Measurements from ENCODE around the gene LGALS4. TPM values are rescaled to one million over a fixed set of nuclear protein-coding genes. Genes with fewer than 3 reads are reported as not detected.
"Not testable (repeated sequence)": the region's sequence is repeated elsewhere in the genome, so short reads cannot be mapped to it uniquely, and the experiment has no call there.

LGALS4 gene
- total RNA-seq, 1 donor from 2014 or later, result not detected

- TF ChIP-seq CTCF (IDR thresholded peaks at IDR 0.05; ENCODE audit: insufficient read depth, low read length, poor library complexity, severe bottlenecking), result no peak
- Histone ChIP-seq H3K4me3 (ENCODE audit: low read depth, low read length) (no peak overlapping the region), H3K36me3 (ENCODE audit: control insufficient read depth, insufficient read depth, low read length) (no peaks in the 10 kb centered on the region), H3K27me3 (ENCODE audit: control insufficient read depth, insufficient read depth, low read length) (no peaks in the 10 kb centered on the region)
- no peak for DNase-seq (ENCODE audit: low read depth)
Measured at GRCh38 chr19:38793671-38794070, 19.1 kb downstream of the LGALS4 start.

DNA sequence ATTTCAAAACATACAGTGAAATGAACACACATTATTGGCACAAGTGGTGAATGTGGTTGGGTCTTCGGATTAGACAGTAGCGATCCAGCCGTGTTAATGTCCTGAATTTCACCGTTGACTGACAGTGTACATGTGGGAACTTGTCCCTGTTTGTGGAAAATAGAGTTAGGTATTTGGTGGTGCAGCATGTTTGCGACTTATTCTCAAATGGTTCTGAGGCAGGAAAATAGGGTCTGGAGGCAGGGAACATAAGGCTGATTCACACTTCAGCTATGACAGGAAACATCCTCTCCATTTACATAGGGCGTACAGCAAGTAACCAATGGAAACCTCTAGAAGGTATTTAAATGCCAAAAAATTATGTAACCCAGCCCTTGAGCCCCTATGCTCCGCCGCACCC lies 19.6 kb downstream of the LGALS4 start:
- H3K27me3 ChIP-seq (ENCODE audit: control insufficient read depth, insufficient read depth, low read length), result no peaks in the 10 kb centered on the region
- no peaks in the 10 kb centered on the region for H3K36me3 ChIP-seq (ENCODE audit: control insufficient read depth, insufficient read depth, low read length)
- DNase-seq (ENCODE audit: low read depth), result peak; percentile 23
- no peak for TF ChIP-seq CTCF (IDR thresholded peaks at IDR 0.05; ENCODE audit: insufficient read depth, low read length, poor library complexity, severe bottlenecking)
- H3K4me3 ChIP-seq (ENCODE audit: low read depth, low read length), result no peak overlapping the region

- no peak overlapping the region for H3K4me3 ChIP-seq (ENCODE audit: low read depth, low read length)
- no peaks in the 10 kb centered on the region for H3K27me3 ChIP-seq (ENCODE audit: control insufficient read depth, insufficient read depth, low read length)
- peak; percentile 52 for TF ChIP-seq CTCF (IDR thresholded peaks at IDR 0.05; ENCODE audit: insufficient read depth, low read length, poor library complexity, severe bottlenecking)
- H3K36me3 ChIP-seq (ENCODE audit: control insufficient read depth, insufficient read depth, low read length), result no peaks in the 10 kb centered on the region
- no peak for DNase-seq (ENCODE audit: low read depth)
Measured at GRCh38 chr19:38792250-38793111, 20.3 kb downstream of the LGALS4 start.

DNA sequence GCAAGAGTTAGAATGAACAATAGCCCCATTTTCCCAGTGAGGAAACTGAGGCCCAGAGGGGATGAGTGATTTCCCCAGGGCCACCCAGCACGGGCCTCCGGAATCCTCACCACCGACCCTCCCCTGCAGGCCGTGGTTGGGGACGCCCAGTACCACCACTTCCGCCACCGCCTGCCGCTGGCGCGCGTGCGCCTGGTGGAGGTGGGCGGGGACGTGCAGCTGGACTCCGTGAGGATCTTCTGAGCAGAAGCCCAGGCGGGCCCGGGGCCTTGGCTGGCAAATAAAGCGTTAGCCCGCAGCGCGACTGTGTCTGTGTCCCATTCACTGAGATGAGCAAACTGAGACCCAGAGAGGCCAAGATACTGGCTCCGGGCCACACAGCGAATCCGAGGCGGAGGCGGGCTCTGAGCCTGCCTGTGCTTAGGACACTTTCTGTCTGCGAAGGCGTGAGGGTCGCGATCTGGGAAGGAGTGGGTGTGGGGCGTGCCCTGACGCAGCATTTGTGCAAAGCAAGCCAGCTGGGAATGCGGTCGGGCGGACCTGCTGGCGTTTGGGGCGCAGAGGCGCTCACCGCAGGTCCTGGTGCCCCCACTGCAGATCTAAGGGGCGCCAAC lies 21.2 kb downstream of the LGALS4 start:
- not testable (repeated sequence) for H3K36me3 ChIP-seq (ENCODE audit: control insufficient read depth, insufficient read depth, low read length); DNase-seq (ENCODE audit: low read depth); H3K27me3 ChIP-seq (ENCODE audit: control insufficient read depth, insufficient read depth, low read length); H3K4me3 ChIP-seq (ENCODE audit: low read depth, low read length)

DNA sequence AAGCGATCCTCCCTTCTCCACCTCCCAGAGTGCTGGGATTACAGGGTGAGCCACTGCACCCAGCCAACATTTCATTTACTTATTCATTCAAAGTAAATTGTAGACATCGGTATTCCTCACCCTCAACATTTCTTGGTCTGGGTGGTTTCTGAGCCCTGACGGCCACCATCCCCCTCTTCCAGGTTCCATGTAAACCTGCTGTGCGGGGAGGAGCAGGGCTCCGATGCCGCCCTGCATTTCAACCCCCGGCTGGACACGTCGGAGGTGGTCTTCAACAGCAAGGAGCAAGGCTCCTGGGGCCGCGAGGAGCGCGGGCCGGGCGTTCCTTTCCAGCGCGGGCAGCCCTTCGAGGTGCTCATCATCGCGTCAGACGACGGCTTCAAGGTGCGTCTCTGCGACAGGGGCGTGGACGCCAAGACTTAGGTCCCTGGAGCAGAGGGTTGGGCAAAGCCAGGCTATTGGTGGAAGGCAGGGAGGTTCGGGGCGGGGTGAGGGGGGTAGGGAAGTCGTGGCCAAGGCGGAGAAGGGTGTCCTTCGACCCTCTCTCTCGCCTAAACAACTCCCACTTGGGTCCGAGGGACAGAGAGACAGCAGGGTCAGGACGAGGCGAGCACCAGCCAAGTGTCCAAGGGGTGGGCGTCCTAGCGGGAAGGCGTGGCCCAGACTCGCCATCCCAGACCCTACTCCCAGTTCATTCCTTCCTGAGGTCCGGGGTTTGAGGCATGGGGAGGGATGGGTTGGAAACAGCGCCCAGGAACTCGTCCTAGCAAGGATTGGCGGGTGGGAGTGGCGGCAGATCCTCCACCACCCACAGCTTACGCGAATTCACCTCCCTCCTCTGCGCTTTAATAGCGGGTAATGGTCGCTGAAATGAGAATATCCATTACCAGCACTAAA lies 22.0 kb downstream of the LGALS4 start:
- H3K4me3 ChIP-seq (ENCODE audit: low read depth, low read length); H3K36me3 ChIP-seq (ENCODE audit: control insufficient read depth, insufficient read depth, low read length); H3K27me3 ChIP-seq (ENCODE audit: control insufficient read depth, insufficient read depth, low read length); DNase-seq (ENCODE audit: low read depth): not testable (repeated sequence)

- H3K27me3 ChIP-seq (ENCODE audit: control insufficient read depth, insufficient read depth, low read length), result no peaks in the 10 kb centered on the region
- no peak within 1 kb of the TSS for H3K4me3 ChIP-seq (ENCODE audit: low read depth, low read length)
- TF ChIP-seq CTCF (IDR thresholded peaks at IDR 0.05; ENCODE audit: insufficient read depth, low read length, poor library complexity, severe bottlenecking), result no peak
- DNase-seq (ENCODE audit: low read depth), result no peak
- no peaks in the 10 kb centered on the region for H3K36me3 ChIP-seq (ENCODE audit: control insufficient read depth, insufficient read depth, low read length)
Measured at GRCh38 chr19:38788478-38789243, 24.1 kb downstream of the LGALS4 start, which contains the start of gene LGALS7B. Gene LGALS7B (plus strand): TSS chr19:38789200. CDS start chr19:38789227, 27 bp downstream.
